Non-pigmented ciliary epithelial cell (primary cell): ENCODE data around the gene OPCML.

Source experiments
- DNase-seq: peaks from one replicate; pipeline ENCODE4 v3.0.0-alpha.2; 2010; ENCODE audit warnings: low read depth

Gene OPCML

DNA sequence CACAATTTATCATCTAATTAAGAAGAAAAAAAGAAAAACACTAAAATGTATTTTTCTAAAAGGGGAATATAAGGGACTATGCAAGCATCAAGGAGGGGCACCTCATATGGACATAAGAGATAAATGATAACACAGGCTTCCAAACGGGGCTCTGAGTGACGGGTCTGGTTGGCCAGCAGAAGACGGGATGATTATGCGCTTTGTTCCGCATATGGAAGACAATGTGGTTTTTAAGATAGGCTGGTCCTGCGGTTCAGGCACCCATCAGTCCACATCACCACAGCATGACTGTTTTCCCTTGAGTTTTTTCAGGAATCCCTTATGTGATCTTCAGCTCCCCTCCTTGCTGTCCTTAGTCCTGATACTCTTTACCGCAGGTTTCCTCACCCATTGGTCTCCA is 404.6 kb downstream of the OPCML start:
- no peak for DNase-seq

DNA sequence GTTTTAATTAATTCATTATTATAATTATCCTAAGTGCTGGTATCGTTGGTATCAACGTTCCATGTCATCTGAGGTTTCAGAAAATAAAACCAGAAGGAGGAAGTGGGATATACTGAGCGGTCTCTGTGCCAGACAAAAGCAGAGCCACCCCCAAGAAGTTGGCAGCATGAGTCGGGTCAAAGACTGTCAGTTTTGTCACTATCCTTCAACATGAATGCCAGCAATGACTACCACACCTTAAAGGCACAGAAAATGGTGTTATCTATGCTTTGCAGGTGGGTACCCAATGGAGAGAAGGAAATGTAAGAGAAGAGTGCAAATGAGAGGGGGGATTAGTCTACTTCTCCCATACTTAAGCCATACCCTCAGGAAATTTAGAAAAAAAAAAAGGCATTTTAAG is 408.5 kb downstream of the OPCML start:
- no peak for DNase-seq

GRCh38 chr11:133123366-133123765 is 408.9 kb downstream of the OPCML start:
- no peak for DNase-seq

DNA sequence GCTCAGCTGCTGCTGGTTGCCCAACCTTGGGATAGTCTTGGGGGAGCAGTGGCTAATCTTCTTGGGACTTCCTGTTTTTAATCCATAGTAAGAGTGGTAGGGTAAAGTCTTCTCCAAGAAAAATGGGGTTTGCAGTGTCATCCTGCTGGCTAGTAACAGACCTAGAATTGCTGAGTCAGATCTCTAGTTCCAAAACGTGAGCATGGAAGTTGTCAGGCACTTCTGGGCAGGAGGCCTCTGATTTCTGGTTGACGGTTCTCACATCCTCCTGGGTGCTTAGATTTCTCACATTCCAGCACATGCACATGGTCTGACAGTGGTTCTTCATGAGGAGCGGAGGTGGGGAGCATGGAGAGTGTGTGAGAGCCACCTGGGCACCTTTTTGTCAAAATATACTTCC is 410.0 kb downstream of the OPCML start:
- DNase-seq = no peak

DNA sequence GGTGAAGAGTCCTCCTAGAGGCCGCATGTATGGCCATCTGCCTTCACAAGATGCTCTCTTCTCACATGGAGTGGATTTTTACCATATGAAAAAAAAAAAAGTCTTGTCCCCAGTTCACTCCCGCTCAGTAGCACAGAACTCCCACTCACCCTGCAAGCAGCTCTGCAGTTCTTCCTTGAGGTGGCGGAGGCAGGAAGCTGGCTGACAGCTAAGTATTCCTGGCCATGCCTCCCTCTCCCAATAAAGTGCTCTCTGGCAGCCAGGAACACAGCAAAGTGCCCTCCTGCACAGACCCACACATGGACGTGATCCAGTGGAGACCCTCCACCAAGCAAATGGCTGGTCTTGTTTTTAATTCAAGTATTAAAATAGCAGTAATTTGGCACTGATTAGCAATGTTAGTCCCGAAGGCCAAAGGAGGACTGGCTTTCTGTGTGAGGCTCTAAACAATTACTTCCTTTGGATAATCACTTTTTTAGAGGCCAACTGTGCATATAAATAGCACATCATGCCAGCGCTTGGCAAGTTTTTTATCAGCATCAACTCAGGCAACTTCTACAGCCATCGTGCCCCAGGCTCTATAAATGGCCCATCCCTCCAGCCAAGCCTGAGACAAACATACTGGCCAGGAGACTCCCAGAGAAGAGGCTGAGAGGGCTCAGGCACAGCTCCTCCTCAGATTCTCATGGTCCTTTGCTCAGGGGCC is 413.6 kb downstream of the OPCML start:
- no peak for DNase-seq

- DNase-seq = no peak
Measured at GRCh38 chr11:133115099-133115498, 417.2 kb downstream of the OPCML start.

DNA sequence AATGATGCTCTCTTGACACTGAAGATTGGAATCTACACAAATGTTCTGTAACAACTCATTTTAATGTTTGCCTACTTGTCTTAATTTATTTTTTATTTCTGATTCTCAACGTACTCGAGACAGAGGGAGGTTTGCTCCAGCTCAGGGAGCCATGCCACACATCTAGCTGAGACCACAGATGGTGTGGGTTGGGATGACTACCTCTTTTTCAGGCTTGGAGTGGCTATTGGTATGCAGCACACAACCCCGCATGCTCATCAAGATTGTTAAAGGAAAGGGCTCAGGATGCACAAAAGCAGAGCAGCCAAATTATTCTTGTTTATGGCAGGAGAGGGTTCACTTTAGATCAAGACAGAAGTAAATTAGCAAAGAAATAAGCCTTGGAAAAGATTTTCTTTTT is 424.5 kb downstream of the OPCML start:
- no peak for DNase-seq

- no peak for DNase-seq
Measured at GRCh38 chr11:133107136-133107535, 425.2 kb downstream of the OPCML start.

DNA sequence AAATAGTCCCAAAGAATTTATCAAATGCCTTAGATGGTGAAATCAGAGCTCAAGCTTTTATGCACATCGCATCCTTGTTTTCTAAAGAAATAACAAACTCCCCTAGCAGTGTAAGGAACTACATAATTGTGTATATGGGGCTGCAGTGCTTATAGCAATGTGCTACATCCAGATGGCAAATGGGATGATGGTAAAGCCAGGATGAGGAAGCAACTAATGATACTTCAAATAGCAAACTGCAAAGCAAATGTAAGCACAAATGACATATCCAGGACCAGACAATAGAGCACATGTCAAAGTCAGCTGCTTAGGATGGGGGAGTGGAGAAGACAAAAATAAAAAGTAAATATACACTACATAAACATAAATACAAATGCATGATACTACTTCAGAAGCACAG is 425.9 kb downstream of the OPCML start:
- DNase-seq = no peak

GRCh38 chr11:133104009-133104744 is 428.1 kb downstream of the OPCML start:
- DNase-seq = no peak

- no peak for DNase-seq
Measured at GRCh38 chr11:133096981-133097380, 435.3 kb downstream of the OPCML start.

DNA sequence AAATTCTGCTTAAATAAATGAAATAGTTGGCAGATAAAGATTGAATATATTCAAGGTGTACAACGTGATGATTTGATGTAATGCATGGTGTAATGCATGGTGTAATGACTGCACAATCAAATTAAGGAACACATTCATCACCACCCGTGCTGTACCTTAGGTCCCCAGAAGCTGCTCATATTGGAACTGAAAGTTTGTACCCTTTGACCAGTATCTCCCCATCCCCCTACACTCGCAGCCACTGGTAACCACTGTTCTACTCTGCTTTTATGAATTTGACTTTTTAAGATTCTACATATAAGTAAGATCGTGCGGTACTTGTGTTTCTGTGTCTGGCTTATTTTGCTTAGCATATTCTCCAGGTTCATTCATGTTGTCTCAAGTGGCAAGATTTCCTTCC is 445.8 kb downstream of the OPCML start:
- no peak for DNase-seq

DNA sequence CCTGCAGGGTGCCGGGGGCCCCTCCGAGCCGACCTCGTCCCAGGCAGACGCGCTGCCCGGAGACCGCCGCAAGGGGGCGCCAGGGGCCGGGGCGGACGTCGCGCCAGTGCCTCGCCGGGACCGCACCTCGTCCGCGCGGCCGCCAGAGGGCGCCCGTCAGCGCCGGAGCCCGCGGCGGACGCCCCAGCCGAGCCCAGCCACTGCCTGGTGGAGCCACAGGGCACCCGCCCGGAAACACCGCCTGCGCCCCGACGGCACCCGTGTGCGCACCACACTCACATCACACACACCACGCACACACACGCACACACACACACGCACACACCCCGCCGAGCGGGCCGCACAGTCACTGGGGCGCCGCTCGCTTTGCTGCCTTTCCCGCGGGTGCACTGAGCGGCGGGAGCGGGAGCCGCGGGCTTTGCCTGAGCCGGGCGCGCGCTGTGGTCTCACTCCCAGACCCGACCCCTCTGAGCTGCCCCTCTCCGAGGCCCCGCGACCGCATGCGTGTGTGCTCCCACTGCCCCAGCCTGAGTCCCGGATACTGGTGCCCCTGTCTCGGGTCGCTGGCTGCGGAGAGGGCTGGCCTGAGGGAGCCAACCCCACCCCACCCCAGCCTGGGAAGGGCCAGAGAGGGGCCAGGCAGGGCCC is 449.3 kb downstream of the OPCML start:
- no peak for DNase-seq

- no peak for DNase-seq
Measured at GRCh38 chr11:133082453-133082781, 449.9 kb downstream of the OPCML start.

GRCh38 chr11:133081730-133082452 is 450.4 kb downstream of the OPCML start:
- no peak for DNase-seq

DNA sequence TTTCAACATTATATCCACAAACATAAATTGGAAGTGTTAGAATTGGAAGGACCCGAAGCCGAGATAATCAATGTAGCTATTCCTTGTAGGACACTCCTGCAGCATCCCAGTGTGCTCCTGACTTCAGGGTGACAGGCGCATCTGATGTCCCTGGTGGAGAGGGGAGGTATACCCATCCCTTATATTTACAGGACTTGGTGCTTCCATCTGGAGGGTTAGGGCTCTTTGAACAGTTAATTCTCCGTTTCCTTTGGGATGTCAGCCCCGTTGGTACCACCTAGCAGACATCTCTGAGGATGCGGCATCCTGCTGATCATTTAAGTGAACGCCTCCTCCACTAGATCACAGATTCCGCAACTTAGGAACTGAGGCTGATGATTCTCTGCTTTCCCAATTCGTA is 451.3 kb downstream of the OPCML start:
- DNase-seq = no peak

DNA sequence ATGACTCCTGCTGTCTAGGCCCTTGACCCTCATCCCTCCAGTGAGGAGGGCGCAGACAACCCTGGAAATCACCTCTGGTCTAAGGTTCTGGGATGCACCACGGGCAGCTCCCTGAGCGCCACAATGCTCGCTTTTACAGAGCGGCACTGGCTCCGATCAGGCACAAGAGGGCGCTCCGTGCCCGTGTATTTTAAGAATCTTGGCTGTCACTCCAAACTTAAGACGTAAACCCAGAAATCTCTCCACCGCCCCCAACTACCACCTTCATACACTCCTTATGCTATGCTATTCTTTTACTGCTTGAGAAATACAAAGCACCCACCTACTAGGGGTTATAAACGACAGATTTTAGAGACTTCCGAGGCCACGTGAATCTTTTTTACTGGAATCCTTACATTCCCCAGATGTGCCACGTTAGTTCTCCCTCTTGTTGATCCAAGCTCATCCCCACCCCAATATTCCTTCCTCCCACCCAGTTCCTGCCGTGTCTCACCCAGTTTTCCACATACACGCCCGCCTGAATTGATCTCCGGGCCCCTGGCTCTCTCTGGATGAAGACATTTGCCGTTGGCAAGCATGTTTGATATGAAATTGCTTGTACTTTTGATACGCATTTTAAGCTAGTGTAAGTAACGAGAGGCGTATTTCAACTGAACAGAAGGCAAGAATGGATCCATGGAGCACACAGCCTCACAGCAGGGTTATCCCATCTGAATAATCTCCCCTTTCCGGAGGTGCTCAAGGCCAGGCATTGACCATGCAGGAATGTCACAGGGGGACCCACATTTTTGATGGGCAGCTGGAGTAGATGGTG is 453.5 kb downstream of the OPCML start:
- DNase-seq = peak; percentile 4

GRCh38 chr11:133078012-133078411 is 454.3 kb downstream of the OPCML start:
- DNase-seq = no peak

- DNase-seq = no peak
Measured at GRCh38 chr11:133075351-133075750, 456.9 kb downstream of the OPCML start.

DNA sequence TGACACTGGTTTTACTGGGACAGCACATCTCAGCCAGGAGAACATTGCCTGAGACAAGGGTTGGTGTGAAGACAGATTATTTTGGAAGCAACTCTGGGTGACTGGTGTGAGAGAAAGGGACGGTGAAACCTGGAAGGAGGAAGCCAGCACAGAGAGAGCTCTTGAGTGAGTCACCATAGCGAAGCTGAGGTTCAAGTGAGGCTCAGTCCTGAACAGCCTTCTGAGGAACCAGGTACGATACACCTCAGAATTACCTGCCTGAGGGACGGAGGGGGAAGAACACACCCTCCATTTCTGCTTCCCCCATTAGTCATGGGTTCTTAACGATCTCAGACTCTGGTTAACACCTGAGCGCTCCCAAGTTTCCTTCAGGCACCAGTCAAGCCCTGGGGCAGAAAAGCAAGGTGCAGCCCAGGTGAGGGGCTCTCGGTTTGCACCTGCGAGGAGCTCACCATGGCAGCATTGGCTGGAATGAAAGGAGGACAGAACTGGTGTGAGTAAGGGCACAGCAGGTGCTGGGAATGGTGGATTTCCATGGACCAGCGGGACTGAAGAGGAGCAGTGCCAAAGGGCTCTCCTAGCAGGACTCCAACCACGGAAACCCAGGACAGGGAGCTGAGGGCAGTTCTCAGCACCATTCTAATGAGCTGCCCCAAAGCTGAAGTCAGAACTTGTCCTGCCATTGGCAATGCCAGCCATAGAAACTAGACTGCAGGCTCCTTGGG is 459.3 kb downstream of the OPCML start:
- no peak for DNase-seq

DNA sequence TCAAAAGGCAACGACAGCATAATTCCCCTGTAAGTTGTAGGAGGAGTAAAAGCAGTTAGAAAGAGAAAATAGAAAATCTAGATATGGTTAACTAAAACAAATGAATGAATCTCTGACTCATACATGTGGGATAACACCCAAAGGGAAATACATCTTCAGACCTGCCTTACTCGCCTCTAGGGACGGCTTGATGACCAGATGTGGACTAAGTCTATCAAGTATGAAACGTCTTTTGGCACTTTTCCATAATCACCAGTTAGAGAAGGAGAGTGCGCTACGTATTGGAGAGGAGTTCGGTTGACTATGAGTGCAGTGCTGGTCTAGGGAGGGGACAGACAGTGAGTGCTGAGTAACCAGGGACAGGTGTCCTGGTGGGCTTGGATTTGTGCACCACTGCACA is 459.9 kb downstream of the OPCML start:
- DNase-seq = no peak
